ENCODE measurements around the gene CDH24. TPM values are rescaled to one million over a fixed set of nuclear protein-coding genes. Genes with fewer than 3 reads are reported as not detected.
A peak's percentile ranks its signal among the peaks of the same experiment; 100 is the strongest.

The CDH24 gene
- total and polyA plus RNA-seq, 2 donors from 2014 or later = 5.1 to 5.4 TPM

DNA sequence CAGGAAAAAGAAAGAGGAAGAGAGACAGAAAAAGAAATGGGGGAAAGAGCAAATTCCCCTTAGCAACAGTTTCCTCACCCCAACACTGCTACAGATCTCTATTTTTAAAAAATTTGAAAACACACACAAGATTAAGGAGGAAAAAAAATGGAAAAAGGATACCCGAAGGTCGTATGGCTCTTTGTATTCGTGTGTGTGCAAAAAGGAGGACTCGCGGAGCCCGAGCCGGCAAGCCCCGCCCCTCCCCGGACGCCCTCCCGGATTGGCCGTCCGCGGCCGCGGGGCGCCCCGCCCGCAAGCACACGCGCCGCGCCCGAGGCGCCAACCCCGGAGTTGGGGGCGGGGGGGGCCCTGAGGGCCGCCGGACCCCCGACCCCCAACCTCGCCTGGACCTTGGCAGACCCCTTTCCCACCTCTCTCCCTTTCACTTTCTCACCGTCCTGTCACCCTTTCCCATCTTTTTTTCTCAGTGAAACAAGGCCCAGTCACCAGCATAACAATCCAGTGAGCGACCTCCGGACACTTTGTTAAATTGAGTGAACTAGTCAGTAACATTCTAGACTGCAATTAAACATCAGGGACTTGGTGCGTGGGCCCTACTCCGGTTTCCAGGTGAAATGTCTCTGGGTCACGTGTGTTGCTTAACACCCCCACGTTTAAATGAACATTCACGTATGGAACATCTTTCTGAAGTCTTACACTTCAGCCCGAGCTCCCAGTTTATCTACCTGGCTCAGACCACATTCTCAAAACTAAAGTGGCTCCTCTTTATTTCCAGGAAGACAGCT lies 47.2 kb downstream of the CDH24 start, which contains the start of gene C14orf93:
C14orf93 (minus strand) TSS at position 205 of the 788 bp plus-strand sequence. CDS start 11,120 bp downstream, outside the sequence.
- intact Hi-C loops (cut with DNase I) = no loop called here
- H3K36me3 ChIP-seq (ENCODE audit: control insufficient read depth in 2 of 3, insufficient read depth in 3 of 3, low read length in 3 of 3) = no peaks in the 10 kb centered on the region
- H3K9me3 ChIP-seq (ENCODE audit: control insufficient read depth in 2 of 3, insufficient read depth in 1 of 3, low read length in 3 of 3) = no peaks in the 10 kb centered on the region
- FAIRE-seq (no peak), DNase-seq (peak; percentile 84 to 94 (median 91))
- H3K27ac ChIP-seq (ENCODE audit: low read depth in 2 of 2, low read length in 2 of 2) = peak within 1 kb of the TSS; percentile 79 to 82
- peak within 1 kb of the TSS; percentile 25 to 77 (median 60) for H3K9ac ChIP-seq (ENCODE audit: low read length in 3 of 3)
- peaks cover 2 to 11% (median 3%) of the 10 kb centered on the region in 3 donors for H3K4me1 ChIP-seq (ENCODE audit: control insufficient read depth in 2 of 3, insufficient read depth in 2 of 3, low read depth in 1 of 3, low read length in 3 of 3)
- H3K27me3 ChIP-seq (ENCODE audit: control insufficient read depth, insufficient read depth, low read length) = no peaks in the 10 kb centered on the region
- H3K4me3 ChIP-seq (ENCODE audit: low read length in 3 of 3) = peak within 1 kb of the TSS; percentile 82 to 87 (median 83)
- TF ChIP-seq, protein P1, sequence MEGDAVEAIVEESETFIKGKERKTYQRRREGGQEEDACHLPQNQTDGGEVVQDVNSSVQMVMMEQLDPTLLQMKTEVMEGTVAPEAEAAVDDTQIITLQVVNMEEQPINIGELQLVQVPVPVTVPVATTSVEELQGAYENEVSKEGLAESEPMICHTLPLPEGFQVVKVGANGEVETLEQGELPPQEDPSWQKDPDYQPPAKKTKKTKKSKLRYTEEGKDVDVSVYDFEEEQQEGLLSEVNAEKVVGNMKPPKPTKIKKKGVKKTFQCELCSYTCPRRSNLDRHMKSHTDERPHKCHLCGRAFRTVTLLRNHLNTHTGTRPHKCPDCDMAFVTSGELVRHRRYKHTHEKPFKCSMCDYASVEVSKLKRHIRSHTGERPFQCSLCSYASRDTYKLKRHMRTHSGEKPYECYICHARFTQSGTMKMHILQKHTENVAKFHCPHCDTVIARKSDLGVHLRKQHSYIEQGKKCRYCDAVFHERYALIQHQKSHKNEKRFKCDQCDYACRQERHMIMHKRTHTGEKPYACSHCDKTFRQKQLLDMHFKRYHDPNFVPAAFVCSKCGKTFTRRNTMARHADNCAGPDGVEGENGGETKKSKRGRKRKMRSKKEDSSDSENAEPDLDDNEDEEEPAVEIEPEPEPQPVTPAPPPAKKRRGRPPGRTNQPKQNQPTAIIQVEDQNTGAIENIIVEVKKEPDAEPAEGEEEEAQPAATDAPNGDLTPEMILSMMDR (IDR thresholded peaks at IDR 0.05; ENCODE audit: borderline replicate concordance, extremely low read depth, insufficient read depth) = no peak

- intact Hi-C loops (cut with DNase I) = no loop called here
- peak overlapping the region; percentile 82 to 87 (median 83) for H3K4me3 ChIP-seq (ENCODE audit: low read length in 3 of 3)
- DNase-seq (no peak), FAIRE-seq (no peak)
- H3K4me1 ChIP-seq (ENCODE audit: control insufficient read depth in 2 of 3, insufficient read depth in 2 of 3, low read depth in 1 of 3, low read length in 3 of 3) = peaks cover 2 to 11% (median 3%) of the 10 kb centered on the region in 3 donors
- peak overlapping the region; percentile 79 to 82 for H3K27ac ChIP-seq (ENCODE audit: low read depth in 2 of 2, low read length in 2 of 2)
- no peaks in the 10 kb centered on the region for H3K27me3 ChIP-seq (ENCODE audit: control insufficient read depth, insufficient read depth, low read length)
- no peaks in the 10 kb centered on the region for H3K9me3 ChIP-seq (ENCODE audit: control insufficient read depth in 2 of 3, insufficient read depth in 1 of 3, low read length in 3 of 3)
- H3K9ac ChIP-seq (ENCODE audit: low read length in 3 of 3) = peak overlapping the region; percentile 25 to 70 (median 58)
- TF ChIP-seq, protein P1 (IDR thresholded peaks at IDR 0.05; ENCODE audit: borderline replicate concordance, extremely low read depth, insufficient read depth) = no peak
- H3K36me3 ChIP-seq (ENCODE audit: control insufficient read depth in 2 of 3, insufficient read depth in 3 of 3, low read length in 3 of 3) = no peaks in the 10 kb centered on the region
Measured at GRCh38 chr14:23009483-23009938, 47.8 kb downstream of the CDH24 start.

- no peak for FAIRE-seq
- H3K9me3 ChIP-seq (ENCODE audit: control insufficient read depth in 2 of 3, insufficient read depth in 1 of 3, low read length in 3 of 3) = no peaks in the 10 kb centered on the region
- no peak overlapping the region for H3K4me3 ChIP-seq (ENCODE audit: low read length in 3 of 3)
- no peaks in the 10 kb centered on the region for H3K27me3 ChIP-seq (ENCODE audit: control insufficient read depth, insufficient read depth, low read length)
- no peak overlapping the region for H3K27ac ChIP-seq (ENCODE audit: low read depth in 2 of 2, low read length in 2 of 2)
- intact Hi-C loops (cut with DNase I) = no loop called here
- no peak for DNase-seq
- TF ChIP-seq, protein P1 (IDR thresholded peaks at IDR 0.05; ENCODE audit: borderline replicate concordance, extremely low read depth, insufficient read depth) = no peak
- H3K4me1 ChIP-seq (ENCODE audit: control insufficient read depth in 2 of 3, insufficient read depth in 2 of 3, low read depth in 1 of 3, low read length in 3 of 3) = peaks cover 2 to 11% (median 3%) of the 10 kb centered on the region in 3 donors
- H3K9ac ChIP-seq (ENCODE audit: low read length in 3 of 3) = no peak overlapping the region
- no peaks in the 10 kb centered on the region for H3K36me3 ChIP-seq (ENCODE audit: control insufficient read depth in 2 of 3, insufficient read depth in 3 of 3, low read length in 3 of 3)
Measured at GRCh38 chr14:23008831-23009230, 48.5 kb downstream of the CDH24 start.

Data from kidney (tissue), 14 donors.